MCF 10A (cell line): ENCODE measurements around the gene CYB5RL. TPM values are rescaled to one million over a fixed set of nuclear protein-coding genes. Genes with fewer than 3 reads are reported as not detected.

Experiments
- Bru-seq: library from RNA; stranded (reverse); fragments of 400-500 nt; gene quantifications from one replicate; lab custom pipeline; 2021; lab: Mats Ljungman, UMichigan
- BruChase-seq, 2 experiments: library from RNA; stranded (reverse); fragments of 400-500 nt; gene quantifications; one replicate each; lab custom pipeline; 2021; lab: Mats Ljungman, UMichigan
- BruUV-seq: library from RNA; stranded (reverse); fragments of 400-500 nt; replicated peaks from 2 replicates; lab custom pipeline; 2021; lab: Mats Ljungman, UMichigan
- CTCF ChIA-PET: fragments of 300-600 bp; sonication (Branson Sonifier 250); formaldehyde crosslinking; extraction: SDS; loops from one replicate; lab custom pipeline; 2021; ENCODE audit warnings: antibody characterized with exemption, inconsistent platforms; lab: Yijun Ruan, JAX
- POLR2A ChIA-PET: fragments of 300-600, 350-650 bp; sonication (Branson Sonifier 250); formaldehyde crosslinking; extraction: SDS; loops from one replicate; lab custom pipeline; 2020; ENCODE audit warnings: antibody characterized with exemption, inconsistent platforms; lab: Yijun Ruan, JAX
- DNase-seq: peaks from one replicate; pipeline ENCODE4 v3.0.0-alpha.2; 2018; ENCODE audit not compliant: unreplicated experiment
- H3K27ac Mint-ChIP-seq: one replicate; pipeline ENCODE4 v1.8.0; 2022; ENCODE audit warnings: mild to moderate bottlenecking, low read depth, mixed read lengths; ENCODE audit not compliant: unreplicated experiment
- H3K27me3 Mint-ChIP-seq: one replicate; pipeline ENCODE4 v1.8.0; 2022; ENCODE audit warnings: mixed read lengths; ENCODE audit not compliant: insufficient read depth, unreplicated experiment
- H3K36me3 Mint-ChIP-seq: one replicate; pipeline ENCODE4 v1.8.0; 2022; ENCODE audit warnings: mild to moderate bottlenecking, moderate library complexity, mixed read lengths; ENCODE audit not compliant: insufficient read depth, unreplicated experiment
- H3K4me1 Mint-ChIP-seq: one replicate; pipeline ENCODE4 v1.8.0; 2022; ENCODE audit warnings: mixed read lengths; ENCODE audit not compliant: insufficient read depth, unreplicated experiment
- H3K4me3 Mint-ChIP-seq: one replicate; pipeline ENCODE4 v1.8.0; 2022; ENCODE audit warnings: mild to moderate bottlenecking, moderate library complexity, mixed read lengths; ENCODE audit not compliant: unreplicated experiment
- H3K9me3 Mint-ChIP-seq: one replicate; pipeline ENCODE4 v1.8.0; 2022; ENCODE audit warnings: mixed read lengths; ENCODE audit not compliant: unreplicated experiment
- intact Hi-C: fragments of 100-400 bp; cut with micrococcal nuclease; formaldehyde crosslinking; loops from 2 replicates; pipeline ENCODE4 v1.14.1; 2022
- long read RNA-seq: library from polyadenylated mRNA; stranded (forward); transcript quantifications from one replicate; pipeline ENCODE4 v2.0.0, GENCODE V29; 2022
- total RNA-seq: library from RNA; stranded (reverse); gene quantifications from 2 replicates; pipeline ENCODE4 v1.2.3, GENCODE V29; 2022
- TF ChIP-seq, protein P1 (sequence below): fragments of 200-600 bp; IDR thresholded peaks from one replicate; pipeline ENCODE4 v1.8.0; 2022; ENCODE audit warnings: antibody characterized with exemption, mild to moderate bottlenecking; ENCODE audit not compliant: unreplicated experiment

Gene CYB5RL, protein sequence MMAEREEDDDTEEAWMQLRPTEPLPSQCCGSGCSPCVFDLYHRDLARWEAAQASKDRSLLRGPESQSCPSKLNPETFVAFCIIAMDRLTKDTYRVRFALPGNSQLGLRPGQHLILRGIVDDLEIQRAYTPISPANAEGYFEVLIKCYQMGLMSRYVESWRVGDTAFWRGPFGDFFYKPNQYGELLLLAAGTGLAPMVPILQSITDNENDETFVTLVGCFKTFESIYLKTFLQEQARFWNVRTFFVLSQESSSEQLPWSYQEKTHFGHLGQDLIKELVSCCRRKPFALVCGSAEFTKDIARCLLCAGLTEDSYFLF
- total RNA-seq (4.6 and 5.4 TPM in 2 replicates), Bru-seq, nascent RNA (percentile 48 among the genes with signal in this experiment), BruChase-seq, experiment 1, labeled RNA remaining after a 6-hour chase (percentile 69 among the genes with signal in this experiment), BruChase-seq, experiment 2, labeled RNA remaining after a 2-hour chase (percentile 58 among the genes with signal in this experiment)
- long read RNA-seq, partial matches to known transcripts, result 1 of 8 reads
- long read RNA-seq, other reads (novel, unspliced or antisense), result 5 of 8 reads

DNA sequence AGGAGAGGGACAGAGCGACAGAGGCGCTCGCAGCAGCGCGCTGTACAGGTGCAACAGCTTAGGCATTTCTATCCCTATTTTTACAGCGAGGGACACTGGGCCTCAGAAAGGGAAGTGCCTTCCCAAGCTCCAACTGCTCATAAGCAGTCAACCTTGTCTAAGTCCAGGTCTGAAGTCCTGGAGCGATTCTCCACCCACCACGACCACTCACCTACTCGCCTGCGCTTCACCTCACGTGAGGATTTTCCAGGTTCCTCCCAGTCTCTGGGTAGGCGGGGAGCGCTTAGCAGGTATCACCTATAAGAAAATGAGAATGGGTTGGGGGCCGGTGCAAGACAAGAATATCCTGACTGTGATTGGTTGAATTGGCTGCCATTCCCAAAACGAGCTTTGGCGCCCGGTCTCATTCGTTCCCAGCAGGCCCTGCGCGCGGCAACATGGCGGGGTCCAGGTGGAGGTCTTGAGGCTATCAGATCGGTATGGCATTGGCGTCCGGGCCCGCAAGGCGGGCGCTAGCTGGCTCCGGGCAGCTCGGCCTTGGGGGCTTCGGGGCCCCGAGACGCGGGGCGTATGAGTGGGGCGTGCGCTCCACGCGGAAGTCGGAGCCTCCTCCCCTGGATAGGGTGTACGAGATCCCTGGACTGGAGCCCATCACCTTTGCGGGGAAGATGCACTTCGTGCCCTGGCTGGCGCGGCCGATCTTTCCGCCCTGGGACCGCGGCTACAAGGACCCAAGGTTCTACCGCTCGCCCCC lies at the start of gene CYB5RL, which contains the start of gene MRPL37:
Gene CYB5RL (minus strand): TSS at position 266 of the 754 bp plus-strand sequence. CDS start 4,414 bp downstream, outside the sequence.
Gene MRPL37 (plus strand): TSS at position 403 of the 754 bp plus-strand sequence. CDS start 77 bp downstream, at position 480.
- ChIA-PET POLR2A (interaction anchor here (0.5 to 2.6 kb wide), 27 partner anchors 11 to 599 kb away, joined by 3 to 17 read pairs (median 4); partner anchors contain the start of genes CDCP2, SSBP3, TCEANC2 and TMEM59), CTCF (interaction anchor here (0.6 to 1.6 kb wide), 7 partner anchors 9 to 289 kb away, joined by 3 to 8 read pairs (median 3); no protein-coding TSS in a partner anchor)
- BruUV-seq, result no TSS peak
- intact Hi-C loops, result loop anchor here (5.0 to 10.0 kb wide), 2 partner anchors 73 to 285 kb away; no protein-coding TSS in a partner anchor
- TF ChIP-seq, protein P1, sequence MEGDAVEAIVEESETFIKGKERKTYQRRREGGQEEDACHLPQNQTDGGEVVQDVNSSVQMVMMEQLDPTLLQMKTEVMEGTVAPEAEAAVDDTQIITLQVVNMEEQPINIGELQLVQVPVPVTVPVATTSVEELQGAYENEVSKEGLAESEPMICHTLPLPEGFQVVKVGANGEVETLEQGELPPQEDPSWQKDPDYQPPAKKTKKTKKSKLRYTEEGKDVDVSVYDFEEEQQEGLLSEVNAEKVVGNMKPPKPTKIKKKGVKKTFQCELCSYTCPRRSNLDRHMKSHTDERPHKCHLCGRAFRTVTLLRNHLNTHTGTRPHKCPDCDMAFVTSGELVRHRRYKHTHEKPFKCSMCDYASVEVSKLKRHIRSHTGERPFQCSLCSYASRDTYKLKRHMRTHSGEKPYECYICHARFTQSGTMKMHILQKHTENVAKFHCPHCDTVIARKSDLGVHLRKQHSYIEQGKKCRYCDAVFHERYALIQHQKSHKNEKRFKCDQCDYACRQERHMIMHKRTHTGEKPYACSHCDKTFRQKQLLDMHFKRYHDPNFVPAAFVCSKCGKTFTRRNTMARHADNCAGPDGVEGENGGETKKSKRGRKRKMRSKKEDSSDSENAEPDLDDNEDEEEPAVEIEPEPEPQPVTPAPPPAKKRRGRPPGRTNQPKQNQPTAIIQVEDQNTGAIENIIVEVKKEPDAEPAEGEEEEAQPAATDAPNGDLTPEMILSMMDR, result no peak
- no peaks in the 10 kb centered on the region for H3K9me3 Mint-ChIP-seq
- peak; percentile 98 for DNase-seq
- H3K36me3 Mint-ChIP-seq, result peaks cover 16% of the 10 kb centered on the region
- H3K4me3 Mint-ChIP-seq, result peak within 1 kb of the TSS; percentile 93
- peaks cover 22% of the 10 kb centered on the region for H3K4me1 Mint-ChIP-seq
- H3K27me3 Mint-ChIP-seq, result no peaks in the 10 kb centered on the region
- H3K27ac Mint-ChIP-seq, result peak within 1 kb of the TSS; percentile 95

DNA sequence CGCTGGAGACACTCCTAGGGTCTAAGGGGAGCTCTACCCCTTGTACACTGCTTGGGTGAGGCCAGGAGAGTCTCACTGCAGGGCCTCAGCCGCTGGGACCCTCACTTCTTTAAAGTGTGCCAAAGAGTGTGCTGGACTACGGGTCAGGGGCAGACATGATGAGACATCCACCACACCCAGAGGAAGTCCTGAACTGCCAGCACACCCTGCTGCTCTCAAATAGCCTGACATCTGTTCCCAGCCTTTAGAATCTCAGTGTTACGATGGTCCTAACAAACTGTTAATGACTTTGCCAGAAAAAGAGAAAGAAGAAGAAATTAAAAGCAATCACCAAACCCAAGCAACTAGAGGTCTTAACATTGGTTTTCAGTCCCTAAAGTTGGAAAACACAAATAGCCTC lies 49.1 kb upstream of the CYB5RL start:
- no peak for DNase-seq
- ChIA-PET POLR2A (no interaction called here), CTCF (no interaction called here)
- H3K36me3 Mint-ChIP-seq, result peaks cover 27% of the 10 kb centered on the region
- H3K4me3 Mint-ChIP-seq, result no peak overlapping the region
- BruUV-seq, result no TSS peak
- H3K4me1 Mint-ChIP-seq, result peaks cover 20% of the 10 kb centered on the region
- TF ChIP-seq, protein P1, result no peak
- H3K9me3 Mint-ChIP-seq, result no peaks in the 10 kb centered on the region
- no peaks in the 10 kb centered on the region for H3K27me3 Mint-ChIP-seq
- intact Hi-C loops, result no loop called here
- no peak overlapping the region for H3K27ac Mint-ChIP-seq

DNA sequence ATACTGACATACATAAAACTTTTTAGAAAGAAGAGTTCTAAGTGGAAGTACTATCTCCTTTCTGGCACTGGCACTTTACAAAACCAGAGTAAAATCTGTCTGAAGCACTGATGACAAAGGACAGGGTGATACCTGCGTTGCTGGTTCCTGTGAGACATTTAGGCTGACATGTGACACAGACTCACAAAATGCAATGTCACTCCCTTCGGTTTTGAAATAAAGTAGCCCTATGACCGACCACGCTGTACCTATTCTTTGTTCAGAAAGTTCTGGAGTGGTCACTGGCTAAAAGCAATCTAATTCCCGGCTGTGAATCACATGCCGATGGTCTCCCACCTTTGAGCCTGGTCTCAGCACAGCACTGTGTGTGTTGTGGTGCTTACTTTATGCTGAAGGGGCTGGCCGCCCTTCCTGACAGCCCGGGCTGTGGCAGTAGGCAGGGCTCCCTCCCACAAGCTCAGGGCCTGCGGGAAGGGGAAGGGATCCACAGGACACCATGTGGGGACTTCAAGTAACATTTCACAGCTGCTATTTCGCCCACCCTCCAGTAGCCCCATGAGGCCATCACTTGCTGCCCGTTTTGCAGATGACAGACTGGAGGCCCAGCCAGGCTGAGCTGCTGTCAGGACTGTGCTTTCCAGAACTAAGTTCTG lies 48.2 kb upstream of the CYB5RL start:
- POLR2A ChIA-PET, result no interaction called here
- H3K9me3 Mint-ChIP-seq, result no peaks in the 10 kb centered on the region

More for the DNA sequence above, 48.2 kb upstream of the CYB5RL start:
- peaks cover 10% of the 10 kb centered on the region for H3K4me1 Mint-ChIP-seq
- H3K27me3 Mint-ChIP-seq, result no peaks in the 10 kb centered on the region
- CTCF ChIA-PET, result no interaction called here
- H3K27ac Mint-ChIP-seq, result no peak overlapping the region
- H3K36me3 Mint-ChIP-seq, result peaks cover 24% of the 10 kb centered on the region
- intact Hi-C loops, result no loop called here
- BruUV-seq, result no TSS peak
- no peak overlapping the region for H3K4me3 Mint-ChIP-seq
- DNase-seq, result no peak
- TF ChIP-seq, protein P1, result no peak
